DND-41 (cell line): ENCODE results near the gene LYG2.
A peak's percentile ranks its signal among the peaks of the same experiment; 100 is the strongest.
"Not testable (repeated sequence)": the region's sequence is repeated elsewhere in the genome, so short reads cannot be mapped to it uniquely, and the experiment has no call there.

Experiments used
- ATAC-seq: fragments of 200-7000 bp; cut with Tn5 transposase; 3 replicates; pipeline ENCODE4 v1.9.1; 2021; ENCODE audit warnings: low read depth; ENCODE audit not compliant: insufficient read depth
- DNase-seq: peaks from one replicate; pipeline ENCODE4 v3.0.0-alpha.2; 2020
- H2AFZ ChIP-seq: 2 replicates; pipeline ENCODE4 v1.6.0; 2012; ENCODE audit warnings: low read depth, low read length
- H3K27ac ChIP-seq: 2 replicates; pipeline ENCODE4 v1.5.1; 2012; ENCODE audit warnings: low read length, inconsistent platforms
- H3K27me3 ChIP-seq: fragments of 200-600 bp; sonication (generic); 2 replicates; pipeline ENCODE4 v1.6.0; 2012; ENCODE audit warnings: low read length, mild to moderate bottlenecking, inconsistent platforms; ENCODE audit not compliant: insufficient read depth, poor library complexity
- H3K36me3 ChIP-seq: 2 replicates; pipeline ENCODE4 v1.5.1; 2012; ENCODE audit warnings: low read length, inconsistent platforms; ENCODE audit not compliant: insufficient read depth
- H3K4me1 ChIP-seq: 2 replicates; pipeline ENCODE4 v1.5.1; 2012; ENCODE audit warnings: mild to moderate bottlenecking, low read length; ENCODE audit not compliant: insufficient read depth
- H3K4me2 ChIP-seq: 2 replicates; pipeline ENCODE4 v1.6.0; 2012; ENCODE audit warnings: mild to moderate bottlenecking, moderate library complexity, low read length, inconsistent platforms; ENCODE audit not compliant: insufficient read depth
- H3K4me3 ChIP-seq, 2 experiments: fragments of 200-600 bp in 1 of 2; shearing (Covaris generic) in 1 of 2; 2 replicates each; pipeline ENCODE4 v1.5.1; 2012 to 2016; ENCODE audit warnings: inconsistent platforms in 2 of 2, low read length in 2 of 2, mild to moderate bottlenecking in 2 of 2, low read depth in 1 of 2, moderate library complexity in 1 of 2
- H3K79me2 ChIP-seq: 2 replicates; pipeline ENCODE4 v1.6.0; 2012; ENCODE audit warnings: low read length, inconsistent platforms; ENCODE audit not compliant: insufficient read depth
- H3K9ac ChIP-seq: 2 replicates; pipeline ENCODE4 v1.6.0; 2012; ENCODE audit warnings: low read depth, mild to moderate bottlenecking, inconsistent platforms, low read length, moderate library complexity
- H3K9me3 ChIP-seq: 2 replicates; pipeline ENCODE4 v1.5.1; 2012; ENCODE audit warnings: low read length, moderate library complexity, mild to moderate bottlenecking, inconsistent platforms; ENCODE audit not compliant: insufficient read depth, severe bottlenecking
- H4K20me1 ChIP-seq: 2 replicates; pipeline ENCODE4 v1.6.0; 2012; ENCODE audit warnings: low read length; ENCODE audit not compliant: insufficient read depth
- CTCF ChIP-seq: IDR thresholded peaks from 2 replicates; pipeline ENCODE4 v1.5.1; 2012; ENCODE audit warnings: borderline replicate concordance, low read length, moderate library complexity, mild to moderate bottlenecking; ENCODE audit not compliant: poor library complexity, severe bottlenecking; ENCODE audit errors: extremely low read depth
- EZH2 ChIP-seq: IDR thresholded peaks from 3 replicates; pipeline ENCODE4 v1.6.1; 2012; ENCODE audit warnings: borderline replicate concordance, low read depth, mild to moderate bottlenecking, moderate library complexity, low read length, inconsistent platforms; ENCODE audit not compliant: severe bottlenecking

LYG2 gene

GRCh38 chr2:99198103-99198841, 57.2 kb downstream of the LYG2 start:
- Histone ChIP-seq H4K20me1 (no peaks in the 10 kb centered on the region), H3K4me3 (no peak overlapping the region), H3K79me2 (no peaks in the 10 kb centered on the region), H2AFZ (no peak overlapping the region), H3K9me3 (no peaks in the 10 kb centered on the region), H3K9ac (no peak overlapping the region), H3K27ac (no peak overlapping the region), H3K4me2 (no peak overlapping the region), H3K4me1 (no peaks in the 10 kb centered on the region), H3K36me3 (peaks cover 44% of the 10 kb centered on the region), H3K27me3 (no peaks in the 10 kb centered on the region)
- TF ChIP-seq EZH2, result no peak
- no peak for TF ChIP-seq CTCF
- DNase-seq, result no peak
- ATAC-seq, result peak; percentile 35; the same call in 1 of the 3 replicates

- peaks cover 70% of the 10 kb centered on the region for H3K36me3 ChIP-seq
- H3K27me3 ChIP-seq, DNase-seq: not testable (repeated sequence)
Observed at GRCh38 chr2:99192364-99192763, 63.1 kb downstream of the LYG2 start.

More at GRCh38 chr2:99192364-99192763, 63.1 kb downstream of the LYG2 start:
- H3K4me2 ChIP-seq, H3K27ac ChIP-seq, H3K9ac ChIP-seq, H3K4me1 ChIP-seq, ATAC-seq, H3K9me3 ChIP-seq, H4K20me1 ChIP-seq, H2AFZ ChIP-seq, H3K4me3 ChIP-seq: not testable (repeated sequence)
- H3K79me2 ChIP-seq, result peaks cover 15% of the 10 kb centered on the region
